CD4-positive, CD25-positive, alpha-beta regulatory T cell (primary cell): ENCODE measurements around the gene EIF2S3. TPM values are rescaled to one million over a fixed set of nuclear protein-coding genes. Genes with fewer than 3 reads are reported as not detected.

ENCODE experiments used
- ATAC-seq, 2 donors: fragments of 150-1000 bp; cut with Tn5 transposase; one replicate each; pipeline ENCODE4 v1.10.0; 2021; ENCODE audit warnings: low read depth in 2 of 2, moderate number of reproducible peaks in 2 of 2, moderate library complexity in 1 of 2
- DNase-seq, 3 donors: peaks; one replicate each; pipeline versions ENCODE4 v3.0.0 to v3.0.0-alpha.2; 2012 to 2022; ENCODE audit warnings: mixed read lengths in 1 of 3
- H3K27ac ChIP-seq: one replicate; pipeline ENCODE4 v1.7.0; 2013; ENCODE audit warnings: mild to moderate bottlenecking, low read length; ENCODE audit not compliant: insufficient read depth, poor library complexity, severe bottlenecking
- H3K27me3 ChIP-seq: one replicate; pipeline ENCODE4 v1.7.0; 2013; ENCODE audit warnings: low read length; ENCODE audit not compliant: control insufficient read depth, insufficient read depth
- H3K36me3 ChIP-seq: one replicate; pipeline ENCODE4 v1.7.0; 2013; ENCODE audit warnings: mild to moderate bottlenecking, low read length, moderate library complexity; ENCODE audit not compliant: control insufficient read depth, insufficient read depth
- H3K4me1 ChIP-seq: 2 replicates; pipeline ENCODE4 v1.7.0; 2013; ENCODE audit warnings: mild to moderate bottlenecking, low read length; ENCODE audit not compliant: insufficient read depth, control insufficient read depth, poor library complexity, severe bottlenecking
- H3K4me3 ChIP-seq: one replicate; pipeline ENCODE4 v1.7.0; 2013; ENCODE audit warnings: low read depth, mild to moderate bottlenecking, low read length, moderate library complexity
- H3K9me3 ChIP-seq, 2 experiments: 1 replicate in 1 of 2; 2 replicates in 1 of 2; pipeline ENCODE4 v1.7.0; 2013; ENCODE audit warnings: low read length in 2 of 2, mild to moderate bottlenecking in 1 of 2, moderate library complexity in 1 of 2; ENCODE audit not compliant: control insufficient read depth in 2 of 2
- H3K27ac Mint-ChIP-seq, 3 donors: one replicate each; pipeline ENCODE4 v1.8.0; 2020 to 2022; ENCODE audit warnings: mild to moderate bottlenecking in 3 of 3, mixed read lengths in 3 of 3, moderate library complexity in 2 of 3
- H3K27me3 Mint-ChIP-seq: one replicate; pipeline ENCODE4 v1.8.0; 2022; ENCODE audit warnings: mild to moderate bottlenecking, mixed read lengths
- H3K36me3 Mint-ChIP-seq: one replicate; pipeline ENCODE4 v1.8.0; 2020; ENCODE audit warnings: mixed read lengths
- H3K4me1 Mint-ChIP-seq, 4 donors: one replicate each; pipeline ENCODE4 v1.8.0; 2020 to 2022; ENCODE audit warnings: mixed read lengths in 4 of 4, mild to moderate bottlenecking in 1 of 4
- H3K4me3 Mint-ChIP-seq, 4 donors: one replicate each; pipeline ENCODE4 v1.8.0; 2020 to 2022; ENCODE audit warnings: mild to moderate bottlenecking in 4 of 4, mixed read lengths in 4 of 4, moderate library complexity in 3 of 4
- H3K9me3 Mint-ChIP-seq, 7 donors: one replicate each; pipeline ENCODE4 v1.8.0; 2020 to 2022; ENCODE audit warnings: mixed read lengths in 7 of 7, mild to moderate bottlenecking in 3 of 7, moderate library complexity in 2 of 7
- polyA plus RNA-seq, 4 donors: library from polyadenylated mRNA; unstranded; fragments of 300-500 nt; fragmentation: Illumina TruSeq; gene quantifications; one replicate each; pipeline ENCODE4 v1.2.3, GENCODE V29; 2021
- total RNA-seq: library from RNA; stranded (reverse); gene quantifications from one replicate; pipeline ENCODE4 v1.2.3, GENCODE V29; 2022

EIF2S3 gene
- total and polyA plus RNA-seq, 5 donors from 2014 or later, result 55.7 to 228 (median 128) TPM

DNA sequence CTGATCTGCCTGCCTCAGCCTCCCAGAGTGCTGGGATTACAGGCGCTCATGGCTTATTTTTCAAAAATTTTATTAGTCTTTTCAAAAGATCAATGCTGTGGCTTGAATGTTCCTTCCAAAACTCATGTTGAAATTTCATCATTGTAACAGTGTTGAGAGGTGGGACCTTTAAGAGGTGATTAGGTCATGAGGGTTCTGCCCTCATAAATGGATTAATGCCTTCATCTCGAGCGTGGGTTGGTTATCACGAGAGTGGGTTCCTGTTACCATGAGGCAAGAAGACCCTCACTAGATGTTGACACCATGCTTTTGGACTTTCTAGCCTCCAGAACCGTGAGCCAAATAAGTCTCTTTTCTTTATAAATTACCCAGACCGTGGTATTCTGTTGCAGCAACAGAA, 30.3 kb downstream of the EIF2S3 start:
- Histone ChIP-seq H3K4me3 (no peak overlapping the region), H3K27me3 (no peaks in the 10 kb centered on the region), H3K36me3 (no peaks in the 10 kb centered on the region), H3K27ac (no peak overlapping the region), H3K9me3 (no peaks in the 10 kb centered on the region), H3K4me1 (no peaks in the 10 kb centered on the region)
- Mint-ChIP-seq H3K27me3 (no peaks in the 10 kb centered on the region), H3K36me3 (no peaks in the 10 kb centered on the region), H3K4me1 (peaks cover 5 to 8% (median 8%) of the 10 kb centered on the region in 4 donors), H3K9me3 (no peaks in the 10 kb centered on the region), H3K4me3 (no peak overlapping the region), H3K27ac (no peak overlapping the region)
- ATAC-seq, result no peak
- no peak for DNase-seq

DNA sequence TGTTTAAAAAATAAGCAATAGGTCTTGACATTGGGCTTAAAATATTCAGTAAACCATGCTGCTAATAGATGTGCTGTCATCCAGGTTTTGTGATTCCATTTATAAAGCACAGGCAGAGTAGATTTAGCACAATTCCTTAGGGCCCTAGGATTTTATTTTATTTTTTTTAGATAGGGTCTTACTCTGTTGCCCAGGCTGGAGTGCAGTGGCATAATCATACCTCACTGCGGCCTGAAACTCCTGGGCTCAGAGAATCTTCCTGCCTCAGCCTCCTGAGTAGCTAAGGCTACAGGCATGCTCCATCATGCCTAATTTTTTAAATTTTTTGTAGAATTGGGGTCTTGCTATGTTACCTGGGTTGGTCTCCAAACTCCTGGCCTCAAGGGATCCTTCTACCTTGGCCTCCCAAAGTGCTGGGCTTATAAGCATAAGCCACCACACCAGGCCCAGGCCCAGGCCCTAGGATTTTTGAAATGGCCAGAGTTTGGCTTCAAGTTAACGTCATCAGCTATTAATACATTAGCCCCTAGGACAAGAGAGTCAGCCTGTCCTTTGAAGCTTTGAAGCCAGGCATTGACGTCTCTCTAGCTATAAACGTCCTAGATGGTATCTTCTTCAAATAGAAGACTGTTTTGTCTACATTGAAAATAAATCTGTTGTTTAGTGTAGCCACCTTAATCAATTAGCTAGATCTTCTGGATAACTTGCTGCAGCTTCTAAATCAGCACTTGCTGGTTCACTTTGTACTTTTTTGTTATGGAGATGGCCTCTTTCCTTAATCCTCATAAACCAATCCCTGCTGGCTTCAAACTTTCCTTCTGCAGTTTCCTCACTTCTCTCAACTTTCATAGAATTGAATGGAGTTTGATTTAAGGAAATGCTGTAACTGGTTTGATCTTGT, 35.8 kb downstream of the EIF2S3 start:
- no peak for DNase-seq
- no peak overlapping the region for H3K27ac Mint-ChIP-seq

DNA sequence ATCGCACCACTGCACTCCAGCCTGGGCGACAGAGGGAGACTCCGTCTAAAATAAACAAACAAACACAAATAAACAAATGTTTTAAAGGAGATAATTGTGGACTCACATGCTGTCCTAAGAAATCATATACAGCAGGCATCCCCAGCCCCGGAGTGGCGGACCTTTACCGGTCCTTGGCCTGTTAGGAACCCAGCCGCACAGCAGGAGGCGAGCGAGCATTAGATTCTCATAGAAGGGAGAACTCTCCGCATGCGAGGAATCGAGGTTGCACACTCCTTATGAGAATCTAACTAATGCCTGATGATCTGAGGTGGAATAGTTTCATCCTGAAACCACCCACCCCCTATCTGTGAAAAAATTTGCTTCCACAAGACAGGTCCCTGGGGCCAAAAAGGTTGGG, 39.0 kb downstream of the EIF2S3 start:
- Histone ChIP-seq H3K4me3 (no peak overlapping the region), H3K36me3 (no peaks in the 10 kb centered on the region), H3K4me1 (no peaks in the 10 kb centered on the region), H3K27me3 (no peaks in the 10 kb centered on the region), H3K27ac (no peak overlapping the region), H3K9me3 (no peaks in the 10 kb centered on the region)
- no peaks in the 10 kb centered on the region for H3K9me3 Mint-ChIP-seq
- DNase-seq (no peak), ATAC-seq (no peak)
- H3K4me3 Mint-ChIP-seq, result no peak overlapping the region
- no peaks in the 10 kb centered on the region for H3K27me3 Mint-ChIP-seq
- H3K36me3 Mint-ChIP-seq, result peaks cover 4% of the 10 kb centered on the region
- no peak overlapping the region for H3K27ac Mint-ChIP-seq
- no peaks in the 10 kb centered on the region for H3K4me1 Mint-ChIP-seq

More for the DNA sequence above, 35.8 kb downstream of the EIF2S3 start:
- H3K27ac ChIP-seq, result no peak overlapping the region
- ATAC-seq, result no peak
- no peak overlapping the region for H3K4me3 Mint-ChIP-seq
- no peaks in the 10 kb centered on the region for H3K27me3 ChIP-seq
- no peaks in the 10 kb centered on the region for H3K9me3 Mint-ChIP-seq
- H3K36me3 Mint-ChIP-seq, result no peaks in the 10 kb centered on the region
- no peaks in the 10 kb centered on the region for H3K9me3 ChIP-seq
- no peaks in the 10 kb centered on the region for H3K27me3 Mint-ChIP-seq
- H3K4me1 ChIP-seq, result no peaks in the 10 kb centered on the region
- no peaks in the 10 kb centered on the region for H3K36me3 ChIP-seq
- no peak overlapping the region for H3K4me3 ChIP-seq
- H3K4me1 Mint-ChIP-seq, result no peaks in the 10 kb centered on the region

DNA sequence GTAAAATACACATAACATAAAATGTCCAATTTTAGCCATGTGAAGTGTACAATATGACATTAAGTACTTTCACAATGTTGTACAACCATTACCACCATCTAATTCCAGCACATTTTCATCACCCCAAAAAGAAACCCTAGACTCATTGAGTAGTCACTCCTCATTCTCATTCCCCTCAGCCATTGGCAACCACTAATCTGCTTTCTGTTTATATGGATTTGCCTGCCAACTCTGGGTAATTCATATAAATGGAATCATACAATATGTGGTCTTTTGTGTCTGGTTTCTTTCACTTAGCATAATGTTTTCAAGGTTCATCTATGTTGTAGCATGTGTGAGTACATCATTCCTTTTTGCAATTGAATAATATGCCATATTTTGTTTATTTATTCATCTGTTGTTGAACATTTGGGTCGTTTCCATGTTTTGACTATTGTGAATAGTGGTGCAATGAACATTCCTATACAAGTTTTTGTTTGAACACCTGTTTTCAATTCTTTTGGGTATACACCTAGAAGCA, 43.0 kb downstream of the EIF2S3 start:
- no peak for ATAC-seq
- H3K27ac ChIP-seq, result no peak overlapping the region
- Mint-ChIP-seq H3K4me1 (peaks cover 0 to 7% (median 3%) of the 10 kb centered on the region in 4 donors), H3K27ac (no peak overlapping the region), H3K27me3 (no peaks in the 10 kb centered on the region), H3K9me3 (no peaks in the 10 kb centered on the region), H3K4me3 (no peak overlapping the region), H3K36me3 (peaks cover 9% of the 10 kb centered on the region)
- no peaks in the 10 kb centered on the region for H3K27me3 ChIP-seq
- H3K4me3 ChIP-seq, result no peak overlapping the region
- H3K36me3 ChIP-seq, result no peaks in the 10 kb centered on the region
- H3K4me1 ChIP-seq, result no peaks in the 10 kb centered on the region
- no peak for DNase-seq
- no peaks in the 10 kb centered on the region for H3K9me3 ChIP-seq

DNA sequence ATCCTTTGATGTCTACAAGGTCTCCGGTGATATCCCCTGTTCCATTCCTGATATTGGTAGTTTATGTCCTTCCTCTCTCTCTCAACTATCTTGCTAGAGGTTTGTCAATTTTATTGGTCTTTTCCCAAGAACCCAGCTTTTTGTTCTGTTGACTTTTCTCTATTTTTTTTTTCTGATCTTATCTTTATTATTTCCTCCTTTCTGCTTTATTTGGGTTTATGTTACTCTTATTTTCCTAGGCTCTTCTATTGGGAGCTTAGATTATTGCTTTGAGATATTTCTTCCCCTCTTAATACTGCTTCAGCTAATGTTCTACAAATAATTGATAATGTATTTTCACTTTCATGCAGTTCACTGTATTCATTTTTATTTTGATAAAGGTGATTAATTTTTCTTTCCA, 44.2 kb downstream of the EIF2S3 start:
- peaks cover 9% of the 10 kb centered on the region for H3K36me3 Mint-ChIP-seq
- Histone ChIP-seq H3K36me3 (no peaks in the 10 kb centered on the region), H3K9me3 (no peaks in the 10 kb centered on the region), H3K4me1 (no peaks in the 10 kb centered on the region), H3K27ac (no peak overlapping the region), H3K27me3 (no peaks in the 10 kb centered on the region), H3K4me3 (no peak overlapping the region)
- ATAC-seq (no peak), DNase-seq (no peak)
- H3K9me3 Mint-ChIP-seq, result no peaks in the 10 kb centered on the region
- no peaks in the 10 kb centered on the region for H3K27me3 Mint-ChIP-seq
- no peak overlapping the region for H3K4me3 Mint-ChIP-seq
- H3K27ac Mint-ChIP-seq, result no peak overlapping the region
- peaks cover 0 to 7% (median 3%) of the 10 kb centered on the region in 4 donors for H3K4me1 Mint-ChIP-seq

DNA sequence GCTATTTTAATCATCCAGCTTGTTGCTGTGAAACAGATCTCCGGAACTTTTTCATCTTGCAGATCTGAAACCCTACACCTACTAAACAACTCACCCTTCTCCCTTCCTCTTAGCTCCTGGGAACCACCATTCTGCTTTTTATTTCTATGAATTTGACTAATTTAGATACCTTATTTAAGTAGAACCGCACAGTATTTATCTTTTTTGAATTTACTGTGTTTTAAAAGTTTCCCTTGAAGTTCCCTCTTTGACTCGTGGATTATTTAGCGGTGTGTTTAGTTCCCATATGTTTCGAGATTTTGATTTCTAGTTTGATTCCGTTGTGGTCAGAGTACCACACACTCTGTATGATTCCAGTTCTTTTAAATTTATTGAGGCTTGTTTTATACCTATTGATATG, 44.6 kb downstream of the EIF2S3 start:
- peaks cover 0 to 7% (median 3%) of the 10 kb centered on the region in 4 donors for H3K4me1 Mint-ChIP-seq
- no peaks in the 10 kb centered on the region for H3K27me3 ChIP-seq
- no peak overlapping the region for H3K27ac Mint-ChIP-seq
- no peak overlapping the region for H3K4me3 ChIP-seq
- no peaks in the 10 kb centered on the region for H3K27me3 Mint-ChIP-seq
- no peaks in the 10 kb centered on the region for H3K4me1 ChIP-seq
- no peaks in the 10 kb centered on the region for H3K36me3 ChIP-seq
- H3K9me3 ChIP-seq, result no peaks in the 10 kb centered on the region
- no peak for DNase-seq
- H3K4me3 Mint-ChIP-seq, result no peak overlapping the region
- no peaks in the 10 kb centered on the region for H3K9me3 Mint-ChIP-seq
- ATAC-seq, result no peak
- H3K27ac ChIP-seq, result no peak overlapping the region
- peaks cover 9% of the 10 kb centered on the region for H3K36me3 Mint-ChIP-seq

DNA sequence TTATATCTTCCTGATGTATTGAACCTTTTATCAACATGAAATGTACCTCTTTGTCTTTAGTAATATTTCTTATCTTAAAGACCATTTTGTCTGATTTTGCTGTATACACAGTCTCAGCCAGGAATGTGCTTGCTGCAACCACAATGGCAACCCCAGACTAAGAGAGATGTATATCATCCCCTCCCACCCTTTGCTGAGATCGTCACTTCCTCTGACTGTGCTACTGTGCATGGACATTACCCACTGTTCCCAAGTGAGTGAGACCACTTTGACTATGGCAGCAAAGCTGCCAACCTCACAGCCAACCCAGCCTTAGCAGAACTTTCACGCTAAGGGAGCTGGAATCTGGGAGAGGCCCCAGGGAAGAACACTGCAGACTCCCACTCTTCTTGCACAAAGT, 46.0 kb downstream of the EIF2S3 start:
- Mint-ChIP-seq H3K4me3 (no peak overlapping the region), H3K9me3 (no peaks in the 10 kb centered on the region), H3K4me1 (peaks cover 0 to 7% (median 3%) of the 10 kb centered on the region in 4 donors), H3K27me3 (no peaks in the 10 kb centered on the region), H3K36me3 (peaks cover 12% of the 10 kb centered on the region), H3K27ac (peak overlapping the region in 1 of 3 donors; percentile 42)
- Histone ChIP-seq H3K4me1 (no peaks in the 10 kb centered on the region), H3K36me3 (no peaks in the 10 kb centered on the region), H3K9me3 (no peaks in the 10 kb centered on the region), H3K4me3 (no peak overlapping the region), H3K27me3 (no peaks in the 10 kb centered on the region), H3K27ac (no peak overlapping the region)
- DNase-seq (no peak), ATAC-seq (no peak)

DNA sequence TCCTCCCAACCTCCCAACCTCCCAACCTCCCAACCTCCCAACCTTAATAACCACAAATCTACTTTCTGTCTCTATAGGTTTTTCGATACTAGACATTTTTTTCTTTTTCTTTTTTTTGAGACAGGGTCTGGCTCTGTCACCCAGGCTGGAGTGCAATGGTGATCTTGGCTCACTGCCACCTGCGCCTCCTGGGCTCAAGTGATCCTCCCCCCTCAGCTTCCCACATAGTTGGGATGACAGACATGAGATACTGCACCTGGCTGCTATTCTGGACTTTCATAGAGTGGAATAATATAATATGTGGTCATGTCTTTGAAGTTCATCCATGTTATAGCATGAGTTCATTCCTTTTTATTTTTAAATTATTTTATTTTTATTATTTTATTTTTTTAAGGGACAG, 55.3 kb downstream of the EIF2S3 start:
- Mint-ChIP-seq H3K4me1 (no peaks in the 10 kb centered on the region), H3K4me3 (no peak overlapping the region), H3K9me3 (no peaks in the 10 kb centered on the region), H3K27me3 (no peaks in the 10 kb centered on the region), H3K27ac (no peak overlapping the region), H3K36me3 (peaks cover 12% of the 10 kb centered on the region)
- no peaks in the 10 kb centered on the region for H3K9me3 ChIP-seq
- DNase-seq, result no peak
- no peaks in the 10 kb centered on the region for H3K27me3 ChIP-seq
- H3K27ac ChIP-seq, result no peak overlapping the region
- ATAC-seq, result no peak
- H3K4me1 ChIP-seq, result no peaks in the 10 kb centered on the region
- no peaks in the 10 kb centered on the region for H3K36me3 ChIP-seq
- H3K4me3 ChIP-seq, result no peak overlapping the region
